Activated CD4-positive, alpha-beta T cell treated with anti-CD3 and anti-CD28 coated beads, Interleukin-2, amount 10 ng/mL, durations not matched to agents 24 days and 14 days (primary cell): ENCODE data around the gene UPK3A. TPM values are rescaled to one million over a fixed set of nuclear protein-coding genes. Genes with fewer than 3 reads are reported as not detected.
A peak's percentile ranks its signal among the peaks of the same experiment; 100 is the strongest.

ENCODE experiments used
- DNase-seq: peaks from one replicate; pipeline ENCODE4 v3.0.0; 2022
- H3K27ac Mint-ChIP-seq: one replicate; pipeline ENCODE4 v1.8.0; 2022; ENCODE audit warnings: mild to moderate bottlenecking, mixed read lengths
- H3K27me3 Mint-ChIP-seq: one replicate; pipeline ENCODE4 v1.8.0; 2022; ENCODE audit warnings: mixed read lengths
- H3K36me3 Mint-ChIP-seq: one replicate; pipeline ENCODE4 v1.8.0; 2022; ENCODE audit warnings: low read depth, mild to moderate bottlenecking, mixed read lengths
- H3K4me1 Mint-ChIP-seq: one replicate; pipeline ENCODE4 v1.8.0; 2021; ENCODE audit warnings: mixed read lengths
- H3K4me3 Mint-ChIP-seq: one replicate; pipeline ENCODE4 v1.8.0; 2022; ENCODE audit warnings: mild to moderate bottlenecking, moderate library complexity, mixed read lengths
- H3K9me3 Mint-ChIP-seq: one replicate; pipeline ENCODE4 v1.8.0; 2021; ENCODE audit warnings: mixed read lengths
- intact Hi-C: fragments of 100-400 bp; cut with micrococcal nuclease; formaldehyde crosslinking; loops from one replicate; pipeline ENCODE4 v1.15.1; 2023
- total RNA-seq: library from RNA; stranded (reverse); gene quantifications from 2 replicates; pipeline ENCODE4 v1.2.3, GENCODE V29; 2022

UPK3A gene
- total RNA-seq, 1 donor from 2014 or later: not detected

GRCh38 chr22:45303181-45303580 lies 18.4 kb downstream of the UPK3A start:
- no peak for DNase-seq
- H3K4me1 Mint-ChIP-seq: peaks cover 4% of the 10 kb centered on the region
- intact Hi-C loops: no loop called here
- H3K9me3 Mint-ChIP-seq: no peaks in the 10 kb centered on the region
- H3K36me3 Mint-ChIP-seq: no peaks in the 10 kb centered on the region
- no peaks in the 10 kb centered on the region for H3K27me3 Mint-ChIP-seq
- H3K4me3 Mint-ChIP-seq: no peak overlapping the region
- no peak overlapping the region for H3K27ac Mint-ChIP-seq

GRCh38 chr22:45304971-45305370 lies 20.2 kb downstream of the UPK3A start:
- no peaks in the 10 kb centered on the region for H3K36me3 Mint-ChIP-seq
- H3K27ac Mint-ChIP-seq: no peak overlapping the region
- peaks cover 14% of the 10 kb centered on the region for H3K4me1 Mint-ChIP-seq
- no peak overlapping the region for H3K4me3 Mint-ChIP-seq
- intact Hi-C loops: no loop called here
- no peaks in the 10 kb centered on the region for H3K9me3 Mint-ChIP-seq
- DNase-seq: no peak
- H3K27me3 Mint-ChIP-seq: no peaks in the 10 kb centered on the region

- intact Hi-C loops: no loop called here
Measured at GRCh38 chr22:45305456-45306075, 20.8 kb downstream of the UPK3A start.

GRCh38 chr22:45306139-45306538 lies 21.4 kb downstream of the UPK3A start:
- H3K36me3 Mint-ChIP-seq: peaks cover 4% of the 10 kb centered on the region
- no peak overlapping the region for H3K27ac Mint-ChIP-seq
- no peak for DNase-seq
- H3K4me3 Mint-ChIP-seq: no peak overlapping the region
- H3K27me3 Mint-ChIP-seq: no peaks in the 10 kb centered on the region
- H3K9me3 Mint-ChIP-seq: no peaks in the 10 kb centered on the region
- intact Hi-C loops: no loop called here
- H3K4me1 Mint-ChIP-seq: peaks cover 20% of the 10 kb centered on the region

More at GRCh38 chr22:45305456-45306075, 20.8 kb downstream of the UPK3A start:
- H3K4me1 Mint-ChIP-seq: peaks cover 15% of the 10 kb centered on the region
- H3K4me3 Mint-ChIP-seq: no peak overlapping the region
- no peaks in the 10 kb centered on the region for H3K9me3 Mint-ChIP-seq
- no peak overlapping the region for H3K27ac Mint-ChIP-seq
- no peaks in the 10 kb centered on the region for H3K27me3 Mint-ChIP-seq
- no peak for DNase-seq
- H3K36me3 Mint-ChIP-seq: no peaks in the 10 kb centered on the region

- H3K36me3 Mint-ChIP-seq: peaks cover 18% of the 10 kb centered on the region
- intact Hi-C loops: loop anchor here (2.0 kb wide), 2 partner anchors 40 to 68 kb away; partner anchors contain the start of gene KIAA0930
- H3K4me1 Mint-ChIP-seq: peaks cover 35% of the 10 kb centered on the region
- no peaks in the 10 kb centered on the region for H3K9me3 Mint-ChIP-seq
- peak overlapping the region; percentile 91 for H3K27ac Mint-ChIP-seq
- DNase-seq: no peak
- H3K4me3 Mint-ChIP-seq: peak overlapping the region; percentile 93
- H3K27me3 Mint-ChIP-seq: no peaks in the 10 kb centered on the region
Measured at GRCh38 chr22:45308391-45308956, 23.7 kb downstream of the UPK3A start.

- no peaks in the 10 kb centered on the region for H3K27me3 Mint-ChIP-seq
- peaks cover 37% of the 10 kb centered on the region for H3K4me1 Mint-ChIP-seq
- H3K36me3 Mint-ChIP-seq: peaks cover 18% of the 10 kb centered on the region
- H3K9me3 Mint-ChIP-seq: no peaks in the 10 kb centered on the region
- DNase-seq: peak; percentile 72
- intact Hi-C loops: loop anchor here (2.0 kb wide), 2 partner anchors 40 to 68 kb away; partner anchors contain the start of gene KIAA0930
- peak overlapping the region; percentile 91 for H3K27ac Mint-ChIP-seq
- H3K4me3 Mint-ChIP-seq: peak overlapping the region; percentile 93
Measured at GRCh38 chr22:45308957-45309421, 24.2 kb downstream of the UPK3A start.

- Mint-ChIP-seq H3K27ac (peak within 1 kb of the TSS; percentile 91), H3K36me3 (peaks cover 20% of the 10 kb centered on the region), H3K9me3 (no peaks in the 10 kb centered on the region), H3K4me3 (peak within 1 kb of the TSS; percentile 93), H3K4me1 (peaks cover 43% of the 10 kb centered on the region), H3K27me3 (no peaks in the 10 kb centered on the region)
- DNase-seq: peak; percentile 100
- intact Hi-C loops: loop anchor here (1.0 to 2.0 kb wide), 3 partner anchors 9 to 69 kb away; partner anchors contain the start of gene KIAA0930
Measured at GRCh38 chr22:45309422-45310227, 24.9 kb downstream of the UPK3A start, which contains the start of gene FAM118A. FAM118A (plus strand) TSS chr22:45309934; CDS start chr22:45322380, 12,446 bp downstream.

- peak overlapping the region; percentile 83 for H3K27ac Mint-ChIP-seq
- H3K27me3 Mint-ChIP-seq: no peaks in the 10 kb centered on the region
- peaks cover 49% of the 10 kb centered on the region for H3K4me1 Mint-ChIP-seq
- peaks cover 20% of the 10 kb centered on the region for H3K36me3 Mint-ChIP-seq
- intact Hi-C loops: loop anchor here (1.0 kb wide), 1 partner anchor 8 kb away; no protein-coding TSS in a partner anchor
- H3K9me3 Mint-ChIP-seq: no peaks in the 10 kb centered on the region
- DNase-seq: peak; percentile 73
- H3K4me3 Mint-ChIP-seq: peak overlapping the region; percentile 93
Measured at GRCh38 chr22:45310331-45310976, 25.7 kb downstream of the UPK3A start.

- intact Hi-C loops: loop anchor here (1.0 kb wide), 1 partner anchor 7 kb away; no protein-coding TSS in a partner anchor
- peaks cover 20% of the 10 kb centered on the region for H3K36me3 Mint-ChIP-seq
- peaks cover 54% of the 10 kb centered on the region for H3K4me1 Mint-ChIP-seq
- H3K27me3 Mint-ChIP-seq: no peaks in the 10 kb centered on the region
- no peak for DNase-seq
- H3K27ac Mint-ChIP-seq: peak overlapping the region; percentile 83
- peak overlapping the region; percentile 93 for H3K4me3 Mint-ChIP-seq
- no peaks in the 10 kb centered on the region for H3K9me3 Mint-ChIP-seq
Measured at GRCh38 chr22:45310977-45311531, 26.3 kb downstream of the UPK3A start.

GRCh38 chr22:45312415-45312814 lies 27.7 kb downstream of the UPK3A start:
- Mint-ChIP-seq H3K9me3 (no peaks in the 10 kb centered on the region), H3K36me3 (peaks cover 20% of the 10 kb centered on the region), H3K4me1 (peaks cover 63% of the 10 kb centered on the region), H3K4me3 (no peak overlapping the region), H3K27ac (no peak overlapping the region), H3K27me3 (no peaks in the 10 kb centered on the region)
- intact Hi-C loops: no loop called here
- no peak for DNase-seq

- Mint-ChIP-seq H3K4me1 (peaks cover 68% of the 10 kb centered on the region), H3K27ac (no peak overlapping the region)
- intact Hi-C loops: no loop called here
Measured at GRCh38 chr22:45312856-45313255, 28.1 kb downstream of the UPK3A start.

GRCh38 chr22:45314054-45314721 lies 29.4 kb downstream of the UPK3A start:
- no peaks in the 10 kb centered on the region for H3K27me3 Mint-ChIP-seq
- peak overlapping the region; percentile 16 for H3K4me3 Mint-ChIP-seq
- H3K9me3 Mint-ChIP-seq: no peaks in the 10 kb centered on the region
- no peak for DNase-seq
- H3K4me1 Mint-ChIP-seq: peaks cover 72% of the 10 kb centered on the region
- H3K36me3 Mint-ChIP-seq: peaks cover 20% of the 10 kb centered on the region
- intact Hi-C loops: no loop called here
- no peak overlapping the region for H3K27ac Mint-ChIP-seq

More at GRCh38 chr22:45312856-45313255, 28.1 kb downstream of the UPK3A start:
- Mint-ChIP-seq H3K27me3 (no peaks in the 10 kb centered on the region), H3K9me3 (no peaks in the 10 kb centered on the region), H3K36me3 (peaks cover 20% of the 10 kb centered on the region), H3K4me3 (no peak overlapping the region)
- DNase-seq: no peak

GRCh38 chr22:45314786-45315185 lies 30.0 kb downstream of the UPK3A start:
- no peak overlapping the region for H3K27ac Mint-ChIP-seq
- no peaks in the 10 kb centered on the region for H3K27me3 Mint-ChIP-seq
- no peaks in the 10 kb centered on the region for H3K9me3 Mint-ChIP-seq
- intact Hi-C loops: no loop called here
- peaks cover 22% of the 10 kb centered on the region for H3K36me3 Mint-ChIP-seq
- no peak for DNase-seq
- H3K4me1 Mint-ChIP-seq: peaks cover 76% of the 10 kb centered on the region
- H3K4me3 Mint-ChIP-seq: no peak overlapping the region
